GM21576 (cell line): Measurements from ENCODE around the gene PARK7.

Experiments
- ATAC-seq: cut with Tn5 transposase; IDR thresholded peaks from one replicate; pipeline ENCODE4 v1.9.1; 2021; ENCODE audit warnings: mild to moderate bottlenecking, moderate library complexity; ENCODE audit not compliant: unreplicated experiment

Gene PARK7

GRCh38 chr1:8021676-8022266 lies 60.3 kb downstream of the PARK7 start:
- ATAC-seq = no peak

GRCh38 chr1:8022395-8023286 lies 61.1 kb downstream of the PARK7 start:
- no peak for ATAC-seq

GRCh38 chr1:8023287-8023994 lies 61.9 kb downstream of the PARK7 start:
- ATAC-seq = no peak

GRCh38 chr1:8023995-8024313 lies 62.4 kb downstream of the PARK7 start:
- ATAC-seq = no peak

GRCh38 chr1:8024329-8024728 lies 62.8 kb downstream of the PARK7 start:
- ATAC-seq = no peak

GRCh38 chr1:8025061-8025670 lies 63.7 kb downstream of the PARK7 start:
- no peak for ATAC-seq

- peak; percentile 15 for ATAC-seq
Observed at GRCh38 chr1:8025671-8026144, 64.2 kb downstream of the PARK7 start.

GRCh38 chr1:8026153-8026975 lies 64.9 kb downstream of the PARK7 start, which contains the start of gene ERRFI1:
Gene ERRFI1 (minus strand): TSS chr1:8026309. CDS start chr1:8015619, 10,690 bp downstream.
- peak; percentile 84 for ATAC-seq

GRCh38 chr1:8026976-8027747 lies 65.7 kb downstream of the PARK7 start:
- ATAC-seq = no peak

GRCh38 chr1:8027748-8028570 lies 66.4 kb downstream of the PARK7 start:
- ATAC-seq = no peak

- no peak for ATAC-seq
Observed at GRCh38 chr1:8028571-8028910, 67.0 kb downstream of the PARK7 start.

- ATAC-seq = no peak
Observed at GRCh38 chr1:8031176-8031785, 69.8 kb downstream of the PARK7 start.

- ATAC-seq = no peak
Observed at GRCh38 chr1:8032366-8032910, 70.9 kb downstream of the PARK7 start.

- ATAC-seq = no peak
Observed at GRCh38 chr1:8033322-8033721, 71.8 kb downstream of the PARK7 start.
